GM12878 (cell line): ENCODE measurements around the gene MEGF6. TPM values are rescaled to one million over a fixed set of nuclear protein-coding genes. Genes with fewer than 3 reads are reported as not detected.

ENCODE experiments used
- ATAC-seq: fragments of 200-7000 bp; cut with Tn5 transposase; 3 replicates; pipeline ENCODE4 v1.9.1; 2020; ENCODE audit warnings: mild to moderate bottlenecking, moderate library complexity
- BruUV-seq: library from RNA; stranded (reverse); fragments of 400-500 nt; replicated peaks from 2 replicates; lab custom pipeline; 2021; lab: Mats Ljungman, UMichigan
- CTCF ChIA-PET: fragments of 300-600 bp; sonication (Branson Sonifier 250); formaldehyde crosslinking; extraction: SDS; loops from one replicate; lab custom pipeline; 2021; ENCODE audit warnings: inconsistent platforms; lab: Yijun Ruan, JAX
- POLR2A ChIA-PET: fragments of 350-600 bp; formaldehyde crosslinking; extraction: SDS; loops from one replicate; lab custom pipeline; 2021; ENCODE audit warnings: inconsistent platforms; lab: Charles Lee
- RAD21 ChIA-PET: fragments of 300-600 bp; sonication (Branson Sonifier 250); formaldehyde crosslinking; loops from one replicate; lab custom pipeline; 2023; ENCODE audit warnings: antibody characterized with exemption; ENCODE audit not compliant: unreplicated experiment; lab: Charles Lee
- SMC1A ChIA-PET: fragments of 300-600 bp; sonication (Branson Sonifier 250); formaldehyde crosslinking; loops from one replicate; lab custom pipeline; 2023; ENCODE audit not compliant: unreplicated experiment, uncharacterized antibody; lab: Charles Lee
- DNase-seq: peaks from one replicate; pipeline ENCODE4 v3.0.0-alpha.2; 2011; ENCODE audit warnings: low read depth, low spot score
- FAIRE-seq: peaks from 3 replicates; lab custom pipeline; 2011; peaks lifted over from hg19 to GRCh38; lab: Jason Lieb, UNC
- H2AFZ ChIP-seq: 2 replicates; pipeline ENCODE4 v1.6.0; 2011; ENCODE audit warnings: low read depth, low read length, control low read depth; ENCODE audit not compliant: control insufficient read depth
- H3K27ac ChIP-seq: 2 replicates; pipeline ENCODE4 v1.5.1; 2011; ENCODE audit warnings: control low read depth; ENCODE audit not compliant: control insufficient read depth, insufficient read depth
- H3K27me3 ChIP-seq, 2 experiments: replicated peaks in 1 of 2; 2 replicates each; pipeline versions ENCODE4 v1.6.0 to v1.6.1; 2011; ENCODE audit warnings: low read length in 1 of 2; ENCODE audit not compliant: control insufficient read depth in 2 of 2, insufficient read depth in 2 of 2
- H3K36me3 ChIP-seq, 2 experiments: 2 replicates each; pipeline ENCODE4 v1.5.1; 2011; ENCODE audit warnings: low read length in 1 of 2; ENCODE audit not compliant: control insufficient read depth in 2 of 2, insufficient read depth in 2 of 2
- H3K4me1 ChIP-seq: 2 replicates; pipeline ENCODE4 v1.6.1; 2011; ENCODE audit warnings: mild to moderate bottlenecking, low read length, moderate library complexity, mixed read lengths; ENCODE audit not compliant: control insufficient read depth, insufficient read depth
- H3K4me2 ChIP-seq: 2 replicates; pipeline ENCODE4 v1.6.0; 2011; ENCODE audit warnings: control low read depth; ENCODE audit not compliant: control insufficient read depth, insufficient read depth
- H3K4me3 ChIP-seq: fragments of 200-600 bp; sonication (generic); 2 replicates; pipeline ENCODE4 v1.5.1; 2016
- H3K79me2 ChIP-seq: 2 replicates; pipeline ENCODE4 v1.6.0; 2011; ENCODE audit warnings: low read length; ENCODE audit not compliant: control insufficient read depth, insufficient read depth
- H3K9ac ChIP-seq: 2 replicates; pipeline ENCODE4 v1.8.0; 2011; ENCODE audit warnings: low read length, control low read depth, mixed read lengths; ENCODE audit not compliant: control insufficient read depth, insufficient read depth
- H3K9me3 ChIP-seq: replicated peaks from 3 replicates; pipeline ENCODE4 v1.5.1; 2011; ENCODE audit warnings: mild to moderate bottlenecking, low read length; ENCODE audit not compliant: control insufficient read depth, insufficient read depth
- H4K20me1 ChIP-seq: 2 replicates; pipeline ENCODE4 v1.6.0; 2011; ENCODE audit not compliant: control insufficient read depth, insufficient read depth
- NR2F1 ChIP-seq: fragments of 450-650 bp; conservative IDR thresholded peaks from 2 replicates; pipeline ENCODE4 v1.6.1; 2017; ENCODE audit warnings: mild to moderate bottlenecking
- RELA ChIP-seq: fragments of 450-650 bp; IDR thresholded peaks from 2 replicates; pipeline ENCODE4 v1.8.0; 2014; ENCODE audit warnings: borderline replicate concordance; ENCODE audit not compliant: partially characterized antibody
- SMARCA5 ChIP-seq: fragments of 450-650 bp; IDR thresholded peaks from 2 replicates; pipeline ENCODE4 v1.6.1; 2017; ENCODE audit warnings: mild to moderate bottlenecking
- ZNF24 ChIP-seq: fragments of 450-650 bp; IDR thresholded peaks from 2 replicates; pipeline ENCODE4 v1.6.1; 2017; ENCODE audit warnings: antibody characterized with exemption, mild to moderate bottlenecking
- WGBS: methylation state at CpG from one replicate; pipeline ENCODE4 v1.1.6; 2016; ENCODE audit warnings: low lambda C conversion rate; ENCODE audit not compliant: insufficient replicate concordance, insufficient coverage; ENCODE audit errors: missing lambda C conversion rate; 5-methylcytosine and 5-hydroxymethylcytosine counted together
- in situ Hi-C: fragments of 300-500 bp; cut with MboI; formaldehyde crosslinking; loops from 9 replicates; pipeline ENCODE4 v1.14.3; 2018; ENCODE audit warnings: mixed read lengths
- intact Hi-C: fragments of 100-400 bp; cut with micrococcal nuclease; formaldehyde crosslinking; loops from one replicate; pipeline ENCODE4 v1.14.2; 2022; ENCODE audit not compliant: unreplicated experiment
- polyA plus RNA-seq, 11 experiments: library from polyadenylated mRNA; depleted of rRNA in 4 of 11; unstranded in 6 of 11; stranded (reverse) in 5 of 11; fragments of >200 nt; fragmentation: Nextera tagmentation in 4 of 11; fragmentation: Illumina TruSeq in 1 of 11; extraction: Ambion mirVana in 4 of 11; extraction: Trizol in 1 of 11; gene quantifications; 1 replicate in 1 of 11; 2 replicates in 10 of 11; pipeline versions ENCODE4 v1.2.1 to v1.2.3, GENCODE V29; 2011 to 2016; ENCODE audit warnings: inconsistent platforms in 2 of 11, missing spikeins in 2 of 11, low read depth in 1 of 11
- total RNA-seq, 4 experiments: library from RNA; depleted of rRNA in 3 of 4; stranded (reverse); fragments of >200 nt in 3 of 4; fragmentation: Illumina TruSeq in 1 of 4; extraction: Trizol in 1 of 4; gene quantifications; 2 replicates each; pipeline versions ENCODE4 v1.2.1 to v1.2.3, GENCODE V29; 2013 to 2021
- TF ChIP-seq, protein P1 (sequence below): IDR thresholded peaks from 2 replicates; pipeline ENCODE4 v1.6.1; 2011; ENCODE audit warnings: borderline replicate concordance, low read depth, mild to moderate bottlenecking, moderate library complexity, mixed read lengths, low read length; ENCODE audit not compliant: insufficient read depth; ENCODE audit errors: extremely low read length
- TF ChIP-seq, protein P2 (sequence below): fragments of 150-350 bp; IDR thresholded peaks from 2 replicates; pipeline ENCODE4 v1.6.1; 2014; ENCODE audit warnings: mild to moderate bottlenecking, low read depth, low read length
- TF ChIP-seq, protein P3 (sequence below): fragments of 450-650 bp; IDR thresholded peaks from 2 replicates; pipeline ENCODE4 v1.6.1; 2017; ENCODE audit warnings: mild to moderate bottlenecking, low read depth, inconsistent platforms; ENCODE audit not compliant: poor library complexity, severe bottlenecking

MEGF6 gene
- total and polyA plus RNA-seq, 10 of the 15 experiments (the other 5 are each of a cell fraction or from before 2014, with no cell fraction given): 0.03 to 0.41 TPM; not detected in 8

DNA sequence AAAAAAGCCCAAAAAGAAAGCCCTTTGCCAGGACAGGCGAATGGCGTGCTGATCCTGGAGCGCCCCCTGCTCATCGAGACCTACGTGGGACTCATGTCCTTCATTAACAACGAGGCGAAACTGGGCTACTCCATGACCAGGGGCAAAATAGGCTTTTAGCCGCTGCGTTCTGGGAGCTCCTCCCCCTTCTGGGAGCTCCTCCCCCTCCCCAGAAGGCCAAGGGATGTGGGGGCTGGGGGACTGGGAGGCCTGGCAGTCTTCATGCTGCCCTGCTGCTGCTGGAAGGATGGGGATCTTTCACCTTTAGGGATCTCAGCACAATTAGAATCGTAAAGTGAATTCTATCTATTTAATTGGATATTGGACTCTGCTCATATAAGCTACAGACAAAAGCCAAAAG is 17.1 kb upstream of the MEGF6 start:
- Histone ChIP-seq H3K9me3 (no peaks in the 10 kb centered on the region), H4K20me1 (no peaks in the 10 kb centered on the region), H3K27me3 (no peaks in the 10 kb centered on the region), H3K4me3 (no peak overlapping the region), H2AFZ (no peak overlapping the region), H3K27ac (no peak overlapping the region), H3K36me3 (peaks cover 7 to 13% of the 10 kb centered on the region in 2 experiments), H3K4me2 (no peak overlapping the region)
- intact Hi-C loops (no loop called here), in situ Hi-C loops (loop anchor here (10.0 kb wide), 1 partner anchor 144 kb away; no protein-coding TSS in a partner anchor)
- no TSS peak for BruUV-seq
- over 99% methylated on average over 10 of the region's 10 CpGs for WGBS
- DNase-seq (no peak), FAIRE-seq (no peak), ATAC-seq (no peak)
- ChIA-PET SMC1A (interaction anchor here (1.1 to 2.5 kb wide), 2 partner anchors 9 to 32 kb away, joined by 3 to 10 read pairs; no protein-coding TSS in a partner anchor), POLR2A (interaction anchor here (0.7 to 1.1 kb wide), 2 partner anchors 9 to 25 kb away, joined by 3 read pairs; no protein-coding TSS in a partner anchor), CTCF (interaction anchor here (1.0 to 2.9 kb wide), 5 partner anchors 9 to 64 kb away, joined by 3 to 15 read pairs (median 3); no protein-coding TSS in a partner anchor), RAD21 (no interaction called here)
- TF ChIP-seq SMARCA5: no peak
- TF ChIP-seq, protein P1, sequence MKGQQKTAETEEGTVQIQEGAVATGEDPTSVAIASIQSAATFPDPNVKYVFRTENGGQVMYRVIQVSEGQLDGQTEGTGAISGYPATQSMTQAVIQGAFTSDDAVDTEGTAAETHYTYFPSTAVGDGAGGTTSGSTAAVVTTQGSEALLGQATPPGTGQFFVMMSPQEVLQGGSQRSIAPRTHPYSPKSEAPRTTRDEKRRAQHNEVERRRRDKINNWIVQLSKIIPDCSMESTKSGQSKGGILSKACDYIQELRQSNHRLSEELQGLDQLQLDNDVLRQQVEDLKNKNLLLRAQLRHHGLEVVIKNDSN: no peak
- TF ChIP-seq, protein P2, sequence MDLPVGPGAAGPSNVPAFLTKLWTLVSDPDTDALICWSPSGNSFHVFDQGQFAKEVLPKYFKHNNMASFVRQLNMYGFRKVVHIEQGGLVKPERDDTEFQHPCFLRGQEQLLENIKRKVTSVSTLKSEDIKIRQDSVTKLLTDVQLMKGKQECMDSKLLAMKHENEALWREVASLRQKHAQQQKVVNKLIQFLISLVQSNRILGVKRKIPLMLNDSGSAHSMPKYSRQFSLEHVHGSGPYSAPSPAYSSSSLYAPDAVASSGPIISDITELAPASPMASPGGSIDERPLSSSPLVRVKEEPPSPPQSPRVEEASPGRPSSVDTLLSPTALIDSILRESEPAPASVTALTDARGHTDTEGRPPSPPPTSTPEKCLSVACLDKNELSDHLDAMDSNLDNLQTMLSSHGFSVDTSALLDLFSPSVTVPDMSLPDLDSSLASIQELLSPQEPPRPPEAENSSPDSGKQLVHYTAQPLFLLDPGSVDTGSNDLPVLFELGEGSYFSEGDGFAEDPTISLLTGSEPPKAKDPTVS: no peak
- TF ChIP-seq RELA: no peak
- TF ChIP-seq ZNF24: no peak
- TF ChIP-seq NR2F1: no peak
- TF ChIP-seq, protein P3, sequence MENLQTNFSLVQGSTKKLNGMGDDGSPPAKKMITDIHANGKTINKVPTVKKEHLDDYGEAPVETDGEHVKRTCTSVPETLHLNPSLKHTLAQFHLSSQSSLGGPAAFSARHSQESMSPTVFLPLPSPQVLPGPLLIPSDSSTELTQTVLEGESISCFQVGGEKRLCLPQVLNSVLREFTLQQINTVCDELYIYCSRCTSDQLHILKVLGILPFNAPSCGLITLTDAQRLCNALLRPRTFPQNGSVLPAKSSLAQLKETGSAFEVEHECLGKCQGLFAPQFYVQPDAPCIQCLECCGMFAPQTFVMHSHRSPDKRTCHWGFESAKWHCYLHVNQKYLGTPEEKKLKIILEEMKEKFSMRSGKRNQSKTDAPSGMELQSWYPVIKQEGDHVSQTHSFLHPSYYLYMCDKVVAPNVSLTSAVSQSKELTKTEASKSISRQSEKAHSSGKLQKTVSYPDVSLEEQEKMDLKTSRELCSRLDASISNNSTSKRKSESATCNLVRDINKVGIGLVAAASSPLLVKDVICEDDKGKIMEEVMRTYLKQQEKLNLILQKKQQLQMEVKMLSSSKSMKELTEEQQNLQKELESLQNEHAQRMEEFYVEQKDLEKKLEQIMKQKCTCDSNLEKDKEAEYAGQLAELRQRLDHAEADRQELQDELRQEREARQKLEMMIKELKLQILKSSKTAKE: no peak
- TF ChIP-seq, all 136 proteins: peak for 0
- Histone ChIP-seq H3K79me2 (no peaks in the 10 kb centered on the region), H3K9ac (no peak overlapping the region), H3K4me1 (peaks cover 5% of the 10 kb centered on the region; the same call in 1 of the 2 replicates)
